A549 (cell line): ENCODE results near the gene MAP3K7CL. TPM values are rescaled to one million over a fixed set of nuclear protein-coding genes. Genes with fewer than 3 reads are reported as not detected.

Source experiments
- ATAC-seq, 2 experiments: fragments of 200-7000 bp in 1 of 2; fragments of >200 bp in 1 of 2; cut with Nextera tagmentation in 1 of 2; cut with Tn5 transposase in 1 of 2; 3 replicates each; pipeline versions ENCODE4 v1.8.0 to v1.9.1; 2018 to 2020; ENCODE audit warnings: mild to moderate bottlenecking in 1 of 2, moderate library complexity in 1 of 2
- CTCF ChIA-PET: fragments of 300-600 bp; sonication (Branson Sonifier 250); formaldehyde crosslinking; extraction: SDS; loops from one replicate; lab custom pipeline; 2021; ENCODE audit warnings: antibody characterized with exemption, inconsistent platforms; lab: Yijun Ruan, JAX
- POLR2A ChIA-PET: fragments of 350-600 bp; formaldehyde crosslinking; extraction: SDS; loops from one replicate; lab custom pipeline; 2021; ENCODE audit warnings: antibody characterized with exemption, inconsistent platforms; lab: Yijun Ruan, JAX
- DNase-seq, 2 experiments: peaks; one replicate each; pipeline versions ENCODE4 v3.0.0 to v3.0.0-alpha.2; 2011 to 2016; ENCODE audit warnings: low read depth in 1 of 2, low spot score in 1 of 2
- FAIRE-seq: peaks from 2 replicates; lab custom pipeline; 2011; peaks lifted over from hg19 to GRCh38; lab: Jason Lieb, UNC
- H3K27ac ChIP-seq, 2 experiments: fragments of >200 bp; sonication (Bioruptor Twin); formaldehyde crosslinking; 3 replicates each; pipeline ENCODE4 v1.5.1; 2016 to 2017
- H3K4me1 ChIP-seq: fragments of >200 bp; sonication (Bioruptor Twin); formaldehyde crosslinking; 3 replicates; pipeline ENCODE4 v1.6.1; 2016
- H3K4me2 ChIP-seq: fragments of >200 bp; sonication (Bioruptor Twin); formaldehyde crosslinking; 3 replicates; pipeline ENCODE4 v1.6.1; 2016
- H3K4me3 ChIP-seq: fragments of >200 bp; sonication (Bioruptor Twin); formaldehyde crosslinking; 3 replicates; pipeline ENCODE4 v1.5.1; 2016
- H3K9me3 ChIP-seq: fragments of >200 bp; sonication (Bioruptor Twin); formaldehyde crosslinking; 3 replicates; pipeline ENCODE4 v1.6.1; 2016
- ATOH8 ChIP-seq: fragments of 250-450 bp; sonication (Bioruptor Pico); IDR thresholded peaks from 2 replicates; pipeline ENCODE4 v1.5.0; 2020; ENCODE audit warnings: low read depth, mild to moderate bottlenecking, moderate library complexity
- CBX2 ChIP-seq: fragments of 200-600 bp; sonication (generic); IDR thresholded peaks from 2 replicates; pipeline ENCODE4 v1.6.1; 2016; ENCODE audit warnings: low read depth, mild to moderate bottlenecking, borderline replicate concordance
- CBX8 ChIP-seq: fragments of 200-600 bp; sonication (generic); IDR thresholded peaks from 2 replicates; pipeline ENCODE4 v1.6.1; 2016
- CEBPB ChIP-seq, 2 experiments: fragments of >200 bp in 1 of 2; sonication (Bioruptor Twin) in 1 of 2; formaldehyde crosslinking in 1 of 2; IDR thresholded peaks; 2 replicates each; pipeline ENCODE4 v1.6.1; 2012 to 2016
- CHD2 ChIP-seq: fragments of 150-350 bp; IDR thresholded peaks from 2 replicates; pipeline ENCODE4 v1.6.1; 2014; ENCODE audit warnings: low read length; ENCODE audit not compliant: partially characterized antibody
- CTCF ChIP-seq: fragments of >200 bp; sonication (Bioruptor Twin); formaldehyde crosslinking; IDR thresholded peaks from 3 replicates; pipeline ENCODE4 v1.5.1; 2016
- EHF ChIP-seq: fragments of 250-450 bp; sonication (Bioruptor Pico); IDR thresholded peaks from 2 replicates; pipeline ENCODE4 v1.5.0; 2020; ENCODE audit warnings: mild to moderate bottlenecking
- ELK1 ChIP-seq: fragments of 150-350 bp; IDR thresholded peaks from 2 replicates; pipeline ENCODE4 v1.6.1; 2014; ENCODE audit warnings: low read depth, mild to moderate bottlenecking, low read length
- EP300 ChIP-seq, 2 experiments: fragments of >200 bp; sonication (Bioruptor Twin); formaldehyde crosslinking; IDR thresholded peaks; 2 replicates in 1 of 2; 3 replicates in 1 of 2; pipeline ENCODE4 v1.6.1; 2016 to 2017
- FOXS1 ChIP-seq: fragments of 250-450 bp; sonication (Bioruptor Pico); IDR thresholded peaks from 2 replicates; pipeline ENCODE4 v1.5.0; 2020; ENCODE audit warnings: mild to moderate bottlenecking, moderate library complexity
- HDAC2 ChIP-seq: fragments of 200-600 bp; sonication (generic); IDR thresholded peaks from 2 replicates; pipeline ENCODE4 v1.6.1; 2016
- HEYL ChIP-seq: fragments of 250-450 bp; sonication (Bioruptor Pico); IDR thresholded peaks from 2 replicates; pipeline ENCODE4 v1.8.0; 2021; ENCODE audit warnings: mild to moderate bottlenecking, moderate library complexity
- JUN ChIP-seq, 2 experiments: fragments of >200 bp; sonication (Bioruptor Twin); formaldehyde crosslinking; IDR thresholded peaks; 2 replicates in 1 of 2; 3 replicates in 1 of 2; pipeline ENCODE4 v1.6.1; 2016 to 2017
- JUNB ChIP-seq: fragments of >200 bp; sonication (Bioruptor Twin); formaldehyde crosslinking; IDR thresholded peaks from 2 replicates; pipeline ENCODE4 v1.6.1; 2016
- MAFK ChIP-seq: fragments of 450-650 bp; IDR thresholded peaks from 2 replicates; pipeline ENCODE4 v1.6.1; 2014; ENCODE audit not compliant: partially characterized antibody
- MYC ChIP-seq: IDR thresholded peaks from 2 replicates; pipeline ENCODE4 v1.6.1; 2012; ENCODE audit warnings: mild to moderate bottlenecking, inconsistent platforms, low read length, improper control_type of control experiment, borderline replicate concordance
- NFE2L2 ChIP-seq: fragments of 150-350 bp; conservative IDR thresholded peaks from 2 replicates; pipeline ENCODE4 v1.6.1; 2014; ENCODE audit warnings: low read length
- NR3C1 ChIP-seq: fragments of >200 bp; sonication (Bioruptor Twin); formaldehyde crosslinking; IDR thresholded peaks from 3 replicates; pipeline ENCODE4 v1.6.1; 2017
- PHF8 ChIP-seq: fragments of 200-600 bp; sonication (generic); IDR thresholded peaks from 2 replicates; pipeline ENCODE4 v1.6.1; 2016; ENCODE audit warnings: low read depth, mild to moderate bottlenecking, antibody characterized with exemption, moderate library complexity, borderline replicate concordance
- POLR2A ChIP-seq: IDR thresholded peaks from 2 replicates; pipeline ENCODE4 v1.6.1; 2012; ENCODE audit warnings: mild to moderate bottlenecking, low read length
- REST ChIP-seq: fragments of 200-600 bp; sonication (generic); IDR thresholded peaks from 2 replicates; pipeline ENCODE4 v1.6.1; 2016; ENCODE audit warnings: antibody characterized with exemption, mild to moderate bottlenecking, moderate library complexity
- RFX5 ChIP-seq: fragments of 450-650 bp; IDR thresholded peaks from 2 replicates; pipeline ENCODE4 v1.7.1; 2014; ENCODE audit warnings: antibody characterized with exemption, mild to moderate bottlenecking, moderate library complexity
- SMC3 ChIP-seq: fragments of >200 bp; sonication (Bioruptor Twin); formaldehyde crosslinking; IDR thresholded peaks from 3 replicates; pipeline ENCODE4 v1.6.1; 2018; ENCODE audit warnings: inconsistent platforms
- USF2 ChIP-seq: fragments of 450-650 bp; IDR thresholded peaks from 2 replicates; pipeline ENCODE4 v1.6.1; 2014; ENCODE audit warnings: antibody characterized with exemption
- ZC3H11A ChIP-seq: fragments of 450-650 bp; IDR thresholded peaks from 2 replicates; pipeline ENCODE4 v1.6.1; 2014; ENCODE audit warnings: antibody characterized with exemption, mild to moderate bottlenecking
- ZFP36 ChIP-seq: fragments of 450-650 bp; IDR thresholded peaks from 2 replicates; pipeline ENCODE4 v1.6.1; 2014; ENCODE audit warnings: borderline replicate concordance; ENCODE audit not compliant: partially characterized antibody
- ZSCAN20 ChIP-seq: fragments of 250-450 bp; sonication (Bioruptor Pico); IDR thresholded peaks from 2 replicates; pipeline ENCODE4 v1.8.0; 2022; ENCODE audit warnings: mild to moderate bottlenecking, moderate library complexity
- WGBS: methylation state at CpG from one replicate; pipeline ENCODE4 v1.1.6; 2017; ENCODE audit errors: missing lambda C conversion rate; 5-methylcytosine and 5-hydroxymethylcytosine counted together
- polyA plus RNA-seq, 4 experiments: library from polyadenylated mRNA; depleted of rRNA in 3 of 4; stranded (reverse); fragments of >200 nt; fragmentation: RNase III in 1 of 4; extraction: RNeasy Plus Mini Kit Qiagen cat#74134 plus additional on column Dnase treatment in 1 of 4; gene quantifications; 2 replicates in 3 of 4; 3 replicates in 1 of 4; pipeline ENCODE4 v1.2.3, GENCODE V29; 2011 to 2017
- TF ChIP-seq, protein P1 (sequence below): fragments of 250-450 bp; sonication (Bioruptor Pico); IDR thresholded peaks from 2 replicates; pipeline ENCODE4 v1.5.0; 2021; ENCODE audit warnings: mild to moderate bottlenecking, moderate library complexity, borderline replicate concordance
- TF ChIP-seq, protein P2 (sequence below): fragments of >200 bp; sonication (Bioruptor Twin); formaldehyde crosslinking; IDR thresholded peaks from 2 replicates; pipeline ENCODE4 v1.6.1; 2016

MAP3K7CL gene
- polyA plus RNA-seq, 2 of the 4 experiments (the other 2 are of a cell fraction): 2.9 to 5.7 TPM

DNA sequence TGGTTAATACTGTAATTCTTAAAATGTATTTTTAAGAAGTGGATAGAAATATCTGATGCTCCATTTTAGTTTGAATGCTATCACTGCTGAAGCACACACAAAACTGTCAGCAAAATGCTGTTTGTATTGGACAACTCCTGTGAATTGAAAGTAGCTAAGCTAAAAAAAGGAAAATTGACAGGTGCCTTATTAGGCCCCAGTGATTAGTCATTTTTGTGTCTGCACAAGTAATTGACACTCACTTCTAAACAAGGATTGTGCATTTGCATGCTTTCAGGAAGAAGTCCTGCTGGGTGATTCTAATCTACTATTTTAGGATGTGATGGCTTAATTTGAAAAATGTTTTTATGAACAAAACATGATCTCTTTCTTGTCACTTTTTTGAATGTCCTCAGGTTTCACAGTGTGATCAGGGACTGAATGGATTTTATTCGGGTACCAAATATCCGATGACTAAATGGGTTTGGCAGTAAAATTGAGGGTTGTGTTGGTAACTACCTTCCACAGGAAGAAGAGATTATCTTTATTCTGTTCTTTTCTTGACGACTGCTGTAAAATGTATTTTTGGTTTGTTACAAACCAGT lies 13.0 kb upstream of the MAP3K7CL start:
- H3K9me3 ChIP-seq: no peaks in the 10 kb centered on the region
- no peak for FAIRE-seq
- ChIA-PET CTCF (no interaction called here), POLR2A (no interaction called here)
- H3K4me1 ChIP-seq: peaks cover 12% of the 10 kb centered on the region
- WGBS: 95% methylated on average over 3 of the region's 3 CpGs
- no peak for ATAC-seq
- no peak overlapping the region for H3K4me3 ChIP-seq
- no peak overlapping the region for H3K4me2 ChIP-seq
- H3K27ac ChIP-seq: no peak overlapping the region
- DNase-seq: no peak
- TF ChIP-seq REST (no peak), USF2 (no peak), ELK1 (no peak), JUNB (no peak), EHF (CRISPR knock-in tag) (no peak), ZSCAN20 (no peak), JUN (IDR thresholded peaks at IDR 0.05) (no peak), NR3C1 (no peak), MAFK (no peak), CBX2 (no peak), SMC3 (no peak), CHD2 (no peak), CBX8 (no peak), PHF8 (no peak), EP300 (IDR thresholded peaks at IDR 0.05) (no peak), POLR2A (no peak), HDAC2 (no peak), ZC3H11A (no peak), MYC (no peak)

DNA sequence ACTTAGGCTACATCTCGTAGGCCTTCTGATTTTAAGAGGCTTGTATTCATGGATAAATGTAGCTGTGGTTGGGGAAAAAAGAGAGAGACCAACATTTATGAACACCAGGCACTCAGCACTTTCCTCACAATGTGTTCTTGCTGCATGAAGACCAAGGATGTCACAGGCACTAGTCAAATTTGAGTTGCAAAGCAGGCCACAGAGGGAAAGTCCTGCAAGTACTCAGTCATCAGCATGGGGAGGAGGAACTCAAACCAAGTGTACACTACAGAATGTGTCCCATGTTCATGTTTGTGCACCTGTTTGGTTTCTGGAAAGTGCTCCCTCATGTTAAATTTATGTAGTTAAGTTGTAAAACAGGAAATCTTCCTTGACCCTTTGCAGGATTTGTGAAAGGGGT lies 8.7 kb upstream of the MAP3K7CL start:
- Histone ChIP-seq H3K4me3 (no peak overlapping the region), H3K4me2 (no peak overlapping the region), H3K4me1 (no peaks in the 10 kb centered on the region), H3K27ac (no peak overlapping the region), H3K9me3 (no peaks in the 10 kb centered on the region)
- TF ChIP-seq RFX5 (no peak), ZFP36 (no peak), FOXS1 (no peak), CEBPB (IDR thresholded peaks at IDR 0.05) (no peak), ATOH8 (no peak), CTCF (no peak), SMC3 (no peak), HEYL (CRISPR knock-in tag) (no peak), NFE2L2 (no peak)
- TF ChIP-seq, protein P1, sequence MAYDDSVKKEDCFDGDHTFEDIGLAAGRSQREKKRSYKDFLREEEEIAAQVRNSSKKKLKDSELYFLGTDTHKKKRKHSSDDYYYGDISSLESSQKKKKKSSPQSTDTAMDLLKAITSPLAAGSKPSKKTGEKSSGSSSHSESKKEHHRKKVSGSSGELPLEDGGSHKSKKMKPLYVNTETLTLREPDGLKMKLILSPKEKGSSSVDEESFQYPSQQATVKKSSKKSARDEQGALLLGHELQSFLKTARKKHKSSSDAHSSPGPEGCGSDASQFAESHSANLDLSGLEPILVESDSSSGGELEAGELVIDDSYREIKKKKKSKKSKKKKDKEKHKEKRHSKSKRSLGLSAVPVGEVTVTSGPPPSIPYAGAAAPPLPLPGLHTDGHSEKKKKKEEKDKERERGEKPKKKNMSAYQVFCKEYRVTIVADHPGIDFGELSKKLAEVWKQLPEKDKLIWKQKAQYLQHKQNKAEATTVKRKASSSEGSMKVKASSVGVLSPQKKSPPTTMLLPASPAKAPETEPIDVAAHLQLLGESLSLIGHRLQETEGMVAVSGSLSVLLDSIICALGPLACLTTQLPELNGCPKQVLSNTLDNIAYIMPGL: no peak
- TF ChIP-seq, protein P2, sequence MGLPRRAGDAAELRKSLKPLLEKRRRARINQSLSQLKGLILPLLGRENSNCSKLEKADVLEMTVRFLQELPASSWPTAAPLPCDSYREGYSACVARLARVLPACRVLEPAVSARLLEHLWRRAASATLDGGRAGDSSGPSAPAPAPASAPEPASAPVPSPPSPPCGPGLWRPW: no peak
- DNase-seq (no peak), ATAC-seq (no peak), FAIRE-seq (no peak)
- CTCF ChIA-PET: no interaction called here
- WGBS: 82% methylated on average over 1 of the region's 1 CpG
- POLR2A ChIA-PET: no interaction called here
